ENCODE data around the gene SEPTIN3.

SEPTIN3 gene

GRCh38 chr22:41969110-41969646 lies at the start of gene SEPTIN3:
Gene SEPTIN3 (plus strand): TSS chr22:41969443. CDS start chr22:41971493, 2,050 bp downstream.
- DNase-seq: no peak

- no peak for DNase-seq
Observed at GRCh38 chr22:41920271-41920976, 48.8 kb upstream of the SEPTIN3 start.

- no peak for DNase-seq
Observed at GRCh38 chr22:41922328-41922727, 46.9 kb upstream of the SEPTIN3 start.

- DNase-seq: no peak
Observed at GRCh38 chr22:41922940-41923594, 46.2 kb upstream of the SEPTIN3 start.

GRCh38 chr22:41923595-41924276 lies 45.5 kb upstream of the SEPTIN3 start:
- DNase-seq: no peak

- DNase-seq: peak; percentile 27
Observed at GRCh38 chr22:41925783-41926460, 43.3 kb upstream of the SEPTIN3 start.

GRCh38 chr22:41927813-41928212 lies 41.4 kb upstream of the SEPTIN3 start:
- DNase-seq: no peak

GRCh38 chr22:41928593-41929417 lies 40.4 kb upstream of the SEPTIN3 start:
- DNase-seq: no peak

- no peak for DNase-seq
Observed at GRCh38 chr22:41929418-41929810, 39.8 kb upstream of the SEPTIN3 start.

GRCh38 chr22:41931701-41932269 lies 37.5 kb upstream of the SEPTIN3 start:
- no peak for DNase-seq

GRCh38 chr22:41932353-41932752 lies 36.9 kb upstream of the SEPTIN3 start:
- no peak for DNase-seq

- DNase-seq: no peak
Observed at GRCh38 chr22:41933411-41934177, 35.6 kb upstream of the SEPTIN3 start.

GRCh38 chr22:41934284-41935014 lies 34.8 kb upstream of the SEPTIN3 start:
- DNase-seq: no peak

GRCh38 chr22:41935015-41935351 lies 34.3 kb upstream of the SEPTIN3 start:
- no peak for DNase-seq

- no peak for DNase-seq
Observed at GRCh38 chr22:41935509-41935908, 33.7 kb upstream of the SEPTIN3 start.

- DNase-seq: no peak
Observed at GRCh38 chr22:41936894-41937169, 32.4 kb upstream of the SEPTIN3 start.

- no peak for DNase-seq
Observed at GRCh38 chr22:41939981-41940831, 29.0 kb upstream of the SEPTIN3 start.

GRCh38 chr22:41940832-41941765 lies 28.1 kb upstream of the SEPTIN3 start:
- DNase-seq: peak; percentile 27
